ENCODE data around the gene DNHD1.

The DNHD1 gene, protein sequence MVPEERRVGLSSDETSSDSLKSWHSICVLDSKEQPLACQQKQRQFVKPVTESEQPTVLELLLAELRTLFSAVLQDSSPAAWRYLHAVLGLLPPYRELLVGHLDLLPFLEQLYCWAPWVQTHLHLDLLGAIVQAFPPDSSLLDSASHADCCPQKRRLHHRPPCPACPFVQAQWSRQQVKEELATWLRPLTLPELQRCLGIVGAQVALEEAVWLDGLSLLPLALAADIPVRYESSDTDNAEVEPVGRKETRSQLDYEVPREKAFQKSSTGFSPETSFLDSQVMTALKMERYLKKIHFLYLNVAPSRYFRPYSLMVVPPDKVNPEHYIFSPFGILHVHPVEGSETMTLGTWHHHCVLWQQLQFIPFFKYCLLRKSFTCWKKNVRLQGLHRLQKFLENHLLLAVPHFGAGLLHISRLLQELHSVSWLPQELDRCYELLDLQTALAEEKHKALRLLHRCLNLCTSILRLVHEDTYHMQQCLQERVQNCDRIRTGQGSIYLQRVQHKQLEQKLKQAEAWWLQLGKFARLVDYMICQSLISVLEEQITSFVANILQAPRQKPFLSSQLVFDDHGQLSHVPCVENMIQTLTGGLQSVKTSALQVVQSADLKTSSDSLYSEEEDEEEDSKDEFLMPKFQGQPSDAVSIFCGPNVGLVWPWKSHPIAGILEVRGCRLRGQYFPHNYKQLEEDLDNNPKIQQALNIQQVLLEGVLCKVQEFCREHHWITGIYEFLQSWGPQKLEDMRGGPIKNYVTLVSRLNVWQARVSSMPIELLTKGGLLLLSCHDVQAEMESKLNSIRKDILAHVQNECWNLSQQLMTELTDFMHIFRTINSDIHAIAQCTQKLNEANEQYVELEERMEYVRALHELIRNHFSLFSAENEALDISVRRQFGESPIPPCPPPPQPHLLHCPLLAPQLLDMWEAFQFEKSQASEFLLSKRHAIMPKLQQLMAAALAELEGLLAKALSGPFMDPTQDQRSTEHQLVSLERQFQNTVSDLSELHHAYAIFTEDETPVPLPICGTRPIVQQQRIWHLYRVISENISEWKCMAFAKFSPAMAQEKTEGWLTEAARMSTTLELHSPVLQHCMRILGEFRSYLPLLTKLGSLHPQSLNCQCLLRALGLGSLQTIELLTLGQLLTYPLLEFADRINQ (N-terminal part only)

GRCh38 chr11:6497069-6497839 is at the start of gene DNHD1:
TSS of gene DNHD1 (plus strand) at chr11:6497280. CDS start at chr11:6498216, 936 bp downstream.
- no peak for DNase-seq (ENCODE audit: low spot score)
- Mint-ChIP-seq H3K27ac (no peak within 1 kb of the TSS), H3K27me3 (ENCODE audit: low read depth) (no peaks in the 10 kb centered on the region), H3K36me3 (ENCODE audit: low read depth) (peaks cover 15% of the 10 kb centered on the region), H3K9me3 (no peaks in the 10 kb centered on the region), H3K4me1 (ENCODE audit: low read depth) (peaks cover 4% of the 10 kb centered on the region), H3K4me3 (no peak within 1 kb of the TSS)

DNA sequence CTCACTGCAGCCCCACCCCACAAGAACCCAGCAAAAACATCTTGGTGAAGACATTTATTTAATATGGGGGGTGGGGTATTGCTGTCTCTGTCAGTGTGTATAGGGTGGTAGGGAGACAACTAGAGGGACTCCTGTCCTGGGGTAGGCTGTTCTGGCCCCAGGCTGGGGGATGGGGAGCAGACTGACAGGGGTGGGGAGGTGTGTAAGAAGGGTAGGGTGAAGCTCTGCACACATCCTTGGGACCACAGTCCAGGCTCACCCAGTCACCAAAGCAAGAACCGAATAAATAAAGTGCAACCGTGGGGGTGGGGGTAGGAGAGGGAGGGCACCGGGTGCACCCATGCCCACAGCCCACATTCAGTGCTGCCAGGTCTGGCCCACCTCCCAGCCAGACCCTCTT is 48.5 kb upstream of the DNHD1 start:
- Mint-ChIP-seq H3K9me3 (no peaks in the 10 kb centered on the region), H3K4me1 (ENCODE audit: low read depth) (no peaks in the 10 kb centered on the region), H3K27me3 (ENCODE audit: low read depth) (peaks cover 10% of the 10 kb centered on the region), H3K36me3 (ENCODE audit: low read depth) (no peaks in the 10 kb centered on the region), H3K27ac (no peak overlapping the region), H3K4me3 (no peak overlapping the region)
- DNase-seq (ENCODE audit: low spot score), result no peak

GRCh38 chr11:6452219-6452618 is 44.9 kb upstream of the DNHD1 start:
- Mint-ChIP-seq H3K4me3 (no peak overlapping the region), H3K4me1 (ENCODE audit: low read depth) (no peaks in the 10 kb centered on the region), H3K27ac (no peak overlapping the region), H3K36me3 (ENCODE audit: low read depth) (no peaks in the 10 kb centered on the region), H3K27me3 (ENCODE audit: low read depth) (no peaks in the 10 kb centered on the region), H3K9me3 (no peaks in the 10 kb centered on the region)
- DNase-seq (ENCODE audit: low spot score), result no peak

- Mint-ChIP-seq H3K9me3 (no peaks in the 10 kb centered on the region), H3K27me3 (ENCODE audit: low read depth) (no peaks in the 10 kb centered on the region), H3K4me1 (ENCODE audit: low read depth) (no peaks in the 10 kb centered on the region), H3K27ac (no peak overlapping the region), H3K4me3 (no peak overlapping the region), H3K36me3 (ENCODE audit: low read depth) (no peaks in the 10 kb centered on the region)
- DNase-seq (ENCODE audit: low spot score), result no peak
Measured at GRCh38 chr11:6453152-6453551, 43.9 kb upstream of the DNHD1 start.

DNA sequence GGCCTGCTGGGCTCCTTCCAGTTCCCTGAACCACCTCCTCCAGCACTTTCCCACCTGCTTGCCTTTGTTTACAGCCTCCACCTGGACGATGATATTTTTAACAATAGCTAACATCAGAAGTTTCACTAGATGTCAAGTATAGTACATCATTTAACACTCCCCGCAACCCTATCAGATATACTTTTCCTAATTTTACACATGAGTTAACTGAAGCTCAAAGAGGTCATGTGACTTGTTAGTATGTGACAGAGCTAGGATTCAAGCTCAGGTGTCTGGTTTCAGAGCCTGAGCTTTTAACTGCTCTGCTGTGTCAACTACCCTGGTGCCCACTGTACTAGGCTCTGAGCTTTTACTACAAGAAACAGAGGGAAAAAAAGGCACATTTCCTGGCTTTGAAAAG is 42.0 kb upstream of the DNHD1 start:
- Mint-ChIP-seq H3K27ac (no peak overlapping the region), H3K4me3 (no peak overlapping the region), H3K27me3 (ENCODE audit: low read depth) (no peaks in the 10 kb centered on the region), H3K4me1 (ENCODE audit: low read depth) (no peaks in the 10 kb centered on the region), H3K36me3 (ENCODE audit: low read depth) (no peaks in the 10 kb centered on the region), H3K9me3 (no peaks in the 10 kb centered on the region)
- DNase-seq (ENCODE audit: low spot score), result no peak

- Mint-ChIP-seq H3K4me3 (no peak overlapping the region), H3K9me3 (no peaks in the 10 kb centered on the region), H3K27me3 (ENCODE audit: low read depth) (no peaks in the 10 kb centered on the region), H3K27ac (no peak overlapping the region), H3K36me3 (ENCODE audit: low read depth) (no peaks in the 10 kb centered on the region), H3K4me1 (ENCODE audit: low read depth) (no peaks in the 10 kb centered on the region)
- no peak for DNase-seq (ENCODE audit: low spot score)
Measured at GRCh38 chr11:6456361-6457073, 40.6 kb upstream of the DNHD1 start.

GRCh38 chr11:6457581-6458320 is 39.3 kb upstream of the DNHD1 start:
- Mint-ChIP-seq H3K9me3 (no peaks in the 10 kb centered on the region), H3K4me1 (ENCODE audit: low read depth) (no peaks in the 10 kb centered on the region), H3K4me3 (no peak overlapping the region), H3K36me3 (ENCODE audit: low read depth) (no peaks in the 10 kb centered on the region), H3K27me3 (ENCODE audit: low read depth) (no peaks in the 10 kb centered on the region), H3K27ac (no peak overlapping the region)
- DNase-seq (ENCODE audit: low spot score), result no peak

DNA sequence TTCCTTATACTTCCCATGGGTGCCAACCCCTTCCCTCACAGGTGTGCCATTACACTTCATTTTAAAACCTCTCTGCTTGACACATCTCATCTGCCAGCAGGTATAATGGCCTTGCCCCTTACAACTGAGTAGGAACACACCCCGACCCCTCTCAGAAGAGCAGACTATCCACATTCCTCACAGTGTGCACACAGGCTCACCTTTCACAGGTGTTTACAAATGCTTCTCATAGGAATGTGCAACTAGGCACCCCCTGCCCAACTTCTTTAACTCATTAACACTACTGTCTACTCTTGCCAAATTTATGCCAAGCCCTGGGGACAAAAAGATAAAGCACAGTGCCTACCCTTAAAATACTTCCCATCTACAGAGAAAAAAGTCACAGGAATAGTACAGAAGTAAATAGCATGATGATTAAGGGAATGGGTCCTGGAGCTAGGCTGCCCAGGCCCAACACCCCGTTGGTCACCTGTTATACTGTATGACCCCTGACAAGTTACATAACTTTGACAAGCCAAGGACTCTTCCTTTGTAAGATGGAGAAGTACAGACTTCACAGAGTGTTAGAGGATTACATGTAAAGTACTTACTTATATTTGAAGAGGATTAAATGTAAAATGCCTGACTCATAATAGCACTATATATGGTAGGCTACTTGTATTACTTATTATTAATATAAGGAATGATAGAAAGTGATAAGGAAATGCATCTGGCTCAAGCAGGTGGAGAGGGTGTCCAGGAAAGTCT is 38.6 kb upstream of the DNHD1 start:
- Mint-ChIP-seq H3K27me3 (ENCODE audit: low read depth) (no peaks in the 10 kb centered on the region), H3K4me3 (no peak overlapping the region), H3K36me3 (ENCODE audit: low read depth) (no peaks in the 10 kb centered on the region), H3K4me1 (ENCODE audit: low read depth) (no peaks in the 10 kb centered on the region), H3K9me3 (no peaks in the 10 kb centered on the region), H3K27ac (no peak overlapping the region)
- no peak for DNase-seq (ENCODE audit: low spot score)

DNA sequence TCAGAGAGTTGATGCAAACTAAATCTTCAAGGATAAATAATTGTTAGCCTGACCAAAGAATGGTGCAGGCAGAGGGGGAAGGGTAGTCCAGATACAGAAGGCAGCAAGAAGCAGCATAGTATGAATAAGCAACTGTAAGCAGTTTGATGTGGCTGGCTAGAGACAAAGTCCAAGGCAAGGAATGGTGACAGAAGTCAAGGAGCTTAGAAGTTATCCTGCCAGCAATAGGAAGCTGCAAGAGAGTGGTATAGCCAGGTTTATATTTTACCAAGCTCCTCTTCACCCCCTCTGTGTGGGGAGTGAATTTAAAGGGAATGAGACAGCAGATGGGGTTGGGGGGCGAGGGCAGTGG is 38.0 kb upstream of the DNHD1 start:
- DNase-seq (ENCODE audit: low spot score), result no peak
- H3K9me3 Mint-ChIP-seq, result no peaks in the 10 kb centered on the region
- H3K27me3 Mint-ChIP-seq (ENCODE audit: low read depth), result no peaks in the 10 kb centered on the region
- H3K4me1 Mint-ChIP-seq (ENCODE audit: low read depth), result no peaks in the 10 kb centered on the region
- H3K4me3 Mint-ChIP-seq, result no peak overlapping the region
- H3K36me3 Mint-ChIP-seq (ENCODE audit: low read depth), result no peaks in the 10 kb centered on the region
- H3K27ac Mint-ChIP-seq, result no peak overlapping the region

GRCh38 chr11:6468712-6469495 is 28.2 kb upstream of the DNHD1 start:
- H3K27ac Mint-ChIP-seq, result no peak overlapping the region
- H3K36me3 Mint-ChIP-seq (ENCODE audit: low read depth), result no peaks in the 10 kb centered on the region
- H3K4me3 Mint-ChIP-seq, result no peak overlapping the region
- DNase-seq (ENCODE audit: low spot score), result no peak
- peaks cover 3% of the 10 kb centered on the region for H3K4me1 Mint-ChIP-seq (ENCODE audit: low read depth)
- no peaks in the 10 kb centered on the region for H3K9me3 Mint-ChIP-seq
- H3K27me3 Mint-ChIP-seq (ENCODE audit: low read depth), result peaks cover 2% of the 10 kb centered on the region

DNA sequence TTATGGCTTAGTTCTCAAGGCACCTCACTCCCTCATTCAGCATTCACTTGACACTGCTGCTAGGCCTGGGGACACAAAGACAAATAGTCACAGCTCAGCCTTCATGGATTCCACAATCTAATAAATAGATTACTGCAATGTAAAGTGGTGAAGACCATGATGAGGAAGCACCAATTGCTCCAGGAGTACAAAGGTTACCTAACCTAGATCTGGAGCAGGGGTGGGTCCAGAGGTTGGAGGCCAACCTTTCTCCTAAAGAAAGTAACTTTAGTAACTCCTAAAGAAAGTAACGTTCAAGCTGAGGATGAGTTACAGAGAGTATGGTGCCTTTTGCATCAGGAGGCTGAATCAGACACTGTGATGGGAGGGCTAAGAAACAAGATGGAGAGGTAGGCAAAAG is 27.5 kb upstream of the DNHD1 start:
- H3K4me1 Mint-ChIP-seq (ENCODE audit: low read depth), result peaks cover 6% of the 10 kb centered on the region
- peaks cover 2% of the 10 kb centered on the region for H3K27me3 Mint-ChIP-seq (ENCODE audit: low read depth)
- no peak overlapping the region for H3K4me3 Mint-ChIP-seq
- DNase-seq (ENCODE audit: low spot score), result no peak
- H3K9me3 Mint-ChIP-seq, result no peaks in the 10 kb centered on the region
- H3K36me3 Mint-ChIP-seq (ENCODE audit: low read depth), result no peaks in the 10 kb centered on the region
- no peak overlapping the region for H3K27ac Mint-ChIP-seq

Data from T-helper 2 cell treated with Interferon-gamma antibody and Interleukin-4, amounts not matched to agents 5 μg/mL and 100 μg/mL, for 36 hours (primary cell).